SK-N-DZ (cell line): ENCODE results near the gene TMEM117.

Experiments used
- DNase-seq: peaks from one replicate; pipeline ENCODE4 v3.0.0-alpha.2; 2015; ENCODE audit warnings: low spot score

The TMEM117 gene

GRCh38 chr12:43883748-43884147 is 47.9 kb downstream of the TMEM117 start:
- no peak for DNase-seq

- DNase-seq = no peak
These were observed 49.0 kb downstream of the TMEM117 start for GRCh38 chr12:43884683-43885410.

- no peak for DNase-seq
These were observed 51.5 kb downstream of the TMEM117 start for GRCh38 chr12:43887397-43887796.

GRCh38 chr12:43891856-43892574 is 56.1 kb downstream of the TMEM117 start:
- DNase-seq = no peak

- DNase-seq = no peak
These were observed 57.8 kb downstream of the TMEM117 start for GRCh38 chr12:43893670-43894069.

- no peak for DNase-seq
These were observed 59.8 kb downstream of the TMEM117 start for GRCh38 chr12:43895580-43896206.

GRCh38 chr12:43896496-43896895 is 60.6 kb downstream of the TMEM117 start:
- DNase-seq = no peak

GRCh38 chr12:43898474-43898873 is 62.6 kb downstream of the TMEM117 start:
- no peak for DNase-seq

GRCh38 chr12:43899574-43899973 is 63.7 kb downstream of the TMEM117 start:
- no peak for DNase-seq

GRCh38 chr12:43903686-43904085 is 67.8 kb downstream of the TMEM117 start:
- DNase-seq = no peak

GRCh38 chr12:43912859-43913258 is 77.0 kb downstream of the TMEM117 start:
- no peak for DNase-seq

- no peak for DNase-seq
These were observed 78.5 kb downstream of the TMEM117 start for GRCh38 chr12:43914391-43914790.

- no peak for DNase-seq
These were observed 79.1 kb downstream of the TMEM117 start for GRCh38 chr12:43914923-43915468.

GRCh38 chr12:43917896-43918295 is 82.0 kb downstream of the TMEM117 start:
- no peak for DNase-seq

GRCh38 chr12:43921666-43922337 is 85.9 kb downstream of the TMEM117 start:
- no peak for DNase-seq

GRCh38 chr12:43930032-43930431 is 94.2 kb downstream of the TMEM117 start:
- DNase-seq = no peak

- no peak for DNase-seq
These were observed 95.3 kb downstream of the TMEM117 start for GRCh38 chr12:43931187-43931586.

GRCh38 chr12:43935581-43935980 is 99.7 kb downstream of the TMEM117 start:
- DNase-seq = no peak

- DNase-seq = peak; percentile 15
These were observed 102.1 kb downstream of the TMEM117 start for GRCh38 chr12:43937947-43938346.

- no peak for DNase-seq
These were observed 106.5 kb downstream of the TMEM117 start for GRCh38 chr12:43942379-43942778.

- no peak for DNase-seq
These were observed 110.1 kb downstream of the TMEM117 start for GRCh38 chr12:43945983-43946382.

- no peak for DNase-seq
These were observed 115.4 kb downstream of the TMEM117 start for GRCh38 chr12:43951286-43951685.
